Duodenal mucosa (tissue), 2 donors: ENCODE data around the gene ITK.
A peak's percentile ranks its signal among the peaks of the same experiment; 100 is the strongest.

Experiments
- H3K27ac ChIP-seq: one replicate; pipeline ENCODE4 v1.7.0; 2013; ENCODE audit warnings: low read depth, low read length
- H3K27me3 ChIP-seq, 2 donors: one replicate each; pipeline ENCODE4 v1.7.0; 2013; ENCODE audit warnings: low read length in 2 of 2, control low read depth in 1 of 2; ENCODE audit not compliant: insufficient read depth in 2 of 2, control insufficient read depth in 1 of 2
- H3K36me3 ChIP-seq, 2 donors: one replicate each; pipeline ENCODE4 v1.7.0; 2013; ENCODE audit warnings: low read length in 2 of 2, control low read depth in 1 of 2; ENCODE audit not compliant: insufficient read depth in 2 of 2, control insufficient read depth in 1 of 2
- H3K4me1 ChIP-seq, 2 donors: one replicate each; pipeline ENCODE4 v1.7.0; 2013; ENCODE audit warnings: low read length in 2 of 2, control low read depth in 1 of 2; ENCODE audit not compliant: insufficient read depth in 2 of 2, control insufficient read depth in 1 of 2
- H3K4me3 ChIP-seq, 2 donors: one replicate each; pipeline ENCODE4 v1.7.0; 2013; ENCODE audit warnings: low read length in 2 of 2, low read depth in 1 of 2
- H3K9ac ChIP-seq, 2 donors: one replicate each; pipeline ENCODE4 v1.7.0; 2013; ENCODE audit warnings: low read length in 2 of 2, low read depth in 1 of 2
- H3K9me3 ChIP-seq, 2 donors: one replicate each; pipeline ENCODE4 v1.7.0; 2013; ENCODE audit warnings: low read length in 2 of 2, control low read depth in 1 of 2; ENCODE audit not compliant: control insufficient read depth in 1 of 2

ITK gene

DNA sequence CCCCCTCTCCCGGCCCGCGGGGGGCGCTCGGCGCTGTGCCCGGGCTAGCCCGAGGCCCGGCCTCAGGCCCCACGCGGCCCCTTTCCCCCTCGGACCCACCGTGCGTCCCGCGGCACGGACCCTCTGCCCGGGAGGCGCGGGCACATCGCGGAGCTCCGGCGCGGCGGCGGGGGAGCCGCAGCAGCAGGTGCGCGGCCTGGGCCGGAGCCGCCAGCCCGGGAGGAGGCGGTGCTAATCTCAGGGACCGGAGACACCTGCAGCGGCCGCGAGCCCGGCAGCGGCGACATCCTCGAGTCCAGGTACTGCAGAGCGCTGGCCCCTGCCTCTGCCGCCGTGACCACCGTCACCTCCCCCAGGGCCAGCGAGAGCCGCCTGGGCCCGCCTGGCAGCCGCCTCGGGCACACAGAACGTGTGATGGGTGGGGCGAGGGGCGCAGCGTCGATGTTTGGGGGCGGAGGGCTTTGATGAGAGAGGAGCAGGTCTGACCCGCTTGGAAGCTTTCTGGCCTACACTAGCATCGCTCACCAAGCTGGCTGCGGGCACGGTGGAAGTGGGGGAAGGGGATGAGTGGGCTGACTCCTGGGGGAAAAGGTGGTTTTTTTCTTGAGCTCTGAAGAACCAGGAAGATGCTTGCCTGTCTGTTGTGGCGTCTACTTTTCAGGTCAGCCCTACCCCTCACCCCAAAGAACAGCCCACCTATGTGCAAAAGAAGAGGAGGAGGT, 85.8 kb downstream of the ITK start:
- Histone ChIP-seq H3K4me3 (peak overlapping the region; percentile 81), H3K4me1 (peaks cover 22 to 25% of the 10 kb centered on the region in 2 donors), H3K27me3 (no peaks in the 10 kb centered on the region), H3K36me3 (no peaks in the 10 kb centered on the region), H3K9me3 (no peaks in the 10 kb centered on the region), H3K9ac (peak overlapping the region; percentile 45 to 61), H3K27ac (peak overlapping the region; percentile 58)

- Histone ChIP-seq H3K27me3 (no peaks in the 10 kb centered on the region), H3K9me3 (no peaks in the 10 kb centered on the region), H3K36me3 (no peaks in the 10 kb centered on the region), H3K4me3 (peak overlapping the region; percentile 81), H3K9ac (peak overlapping the region; percentile 45 to 61), H3K27ac (peak overlapping the region; percentile 58), H3K4me1 (peaks cover 25% of the 10 kb centered on the region in 2 donors)
Observed at GRCh38 chr5:157267025-157267424, 86.4 kb downstream of the ITK start.

DNA sequence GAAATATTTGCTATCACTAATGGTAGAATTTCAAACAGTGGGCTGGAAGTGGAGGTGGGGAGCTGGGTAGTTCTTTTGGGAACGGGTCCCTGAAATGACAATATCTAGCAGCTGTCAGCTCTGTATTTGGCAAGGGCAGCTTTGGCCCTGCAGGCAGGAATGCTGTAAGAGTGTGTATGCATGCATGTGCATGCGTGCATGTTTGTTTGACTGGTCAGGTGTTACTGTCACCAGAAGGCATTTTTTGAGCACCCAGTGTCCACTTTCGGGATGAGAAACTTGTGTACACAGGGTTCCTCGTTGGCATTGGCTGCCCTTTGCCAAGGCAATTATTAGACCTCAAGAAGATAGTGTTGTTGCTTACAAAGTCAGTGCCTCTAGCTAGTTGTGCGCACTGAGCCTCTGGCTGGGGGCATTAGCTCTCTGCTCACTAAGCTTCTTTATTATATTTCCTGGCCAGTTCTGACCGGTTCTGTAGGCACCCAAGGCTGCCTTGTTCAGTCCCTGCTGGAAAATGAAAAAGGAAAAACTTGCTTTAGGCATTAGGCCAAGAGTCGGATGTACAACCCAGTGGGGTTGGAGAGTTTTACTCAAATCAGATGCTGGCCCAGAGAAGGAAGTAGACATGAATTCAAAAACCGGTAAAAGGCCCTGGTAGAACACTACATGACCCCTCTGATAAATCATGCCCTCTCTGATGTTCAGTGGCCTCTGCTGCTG, 87.3 kb downstream of the ITK start:
- H3K27ac ChIP-seq: no peak overlapping the region
- H3K36me3 ChIP-seq: no peaks in the 10 kb centered on the region
- no peaks in the 10 kb centered on the region for H3K27me3 ChIP-seq
- no peaks in the 10 kb centered on the region for H3K9me3 ChIP-seq
- H3K4me1 ChIP-seq: peaks cover 25 to 28% of the 10 kb centered on the region in 2 donors
- H3K9ac ChIP-seq: no peak overlapping the region
- H3K4me3 ChIP-seq: peak overlapping the region in 1 of 2 donors; percentile 3

- no peaks in the 10 kb centered on the region for H3K27me3 ChIP-seq
- H3K9me3 ChIP-seq: no peaks in the 10 kb centered on the region
- H3K9ac ChIP-seq: no peak overlapping the region
- H3K4me1 ChIP-seq: peaks cover 25 to 30% of the 10 kb centered on the region in 2 donors
- no peaks in the 10 kb centered on the region for H3K36me3 ChIP-seq
- no peak overlapping the region for H3K4me3 ChIP-seq
- H3K27ac ChIP-seq: no peak overlapping the region
Observed at GRCh38 chr5:157269165-157269671, 88.6 kb downstream of the ITK start.

DNA sequence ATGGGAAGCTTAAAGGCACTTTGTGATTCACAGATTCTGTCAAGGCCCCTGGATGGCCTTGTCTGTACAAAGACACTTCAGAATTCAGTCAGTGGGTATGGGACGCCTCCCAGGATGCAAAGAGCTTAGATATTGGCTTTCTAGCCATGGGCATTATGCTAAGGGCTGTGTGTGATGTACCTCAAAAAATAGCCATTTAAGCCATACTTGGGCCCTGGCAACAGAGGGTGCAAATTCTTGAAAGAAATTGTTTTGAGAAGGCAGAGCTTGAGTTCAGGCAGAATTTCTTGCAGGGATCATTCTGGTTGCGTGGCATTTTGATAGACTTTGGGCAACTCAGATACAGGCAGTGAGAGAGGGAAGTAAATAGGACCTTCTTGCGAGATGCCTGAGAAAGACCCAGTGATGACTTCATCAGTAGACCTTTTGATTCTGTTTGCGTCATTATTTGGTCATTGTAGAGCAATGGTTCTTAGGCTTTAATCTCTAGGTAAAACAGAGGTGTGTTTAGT, 89.2 kb downstream of the ITK start:
- Histone ChIP-seq H3K4me1 (peaks cover 22 to 30% of the 10 kb centered on the region in 2 donors), H3K27ac (no peak overlapping the region), H3K4me3 (no peak overlapping the region), H3K9ac (no peak overlapping the region), H3K9me3 (no peaks in the 10 kb centered on the region), H3K27me3 (no peaks in the 10 kb centered on the region), H3K36me3 (no peaks in the 10 kb centered on the region)

GRCh38 chr5:157270771-157271170, 90.1 kb downstream of the ITK start:
- Histone ChIP-seq H3K36me3 (no peaks in the 10 kb centered on the region), H3K4me1 (peaks cover 16 to 25% of the 10 kb centered on the region in 2 donors), H3K9ac (no peak overlapping the region), H3K4me3 (no peak overlapping the region), H3K27me3 (no peaks in the 10 kb centered on the region), H3K27ac (peak overlapping the region; percentile 63), H3K9me3 (no peaks in the 10 kb centered on the region)

DNA sequence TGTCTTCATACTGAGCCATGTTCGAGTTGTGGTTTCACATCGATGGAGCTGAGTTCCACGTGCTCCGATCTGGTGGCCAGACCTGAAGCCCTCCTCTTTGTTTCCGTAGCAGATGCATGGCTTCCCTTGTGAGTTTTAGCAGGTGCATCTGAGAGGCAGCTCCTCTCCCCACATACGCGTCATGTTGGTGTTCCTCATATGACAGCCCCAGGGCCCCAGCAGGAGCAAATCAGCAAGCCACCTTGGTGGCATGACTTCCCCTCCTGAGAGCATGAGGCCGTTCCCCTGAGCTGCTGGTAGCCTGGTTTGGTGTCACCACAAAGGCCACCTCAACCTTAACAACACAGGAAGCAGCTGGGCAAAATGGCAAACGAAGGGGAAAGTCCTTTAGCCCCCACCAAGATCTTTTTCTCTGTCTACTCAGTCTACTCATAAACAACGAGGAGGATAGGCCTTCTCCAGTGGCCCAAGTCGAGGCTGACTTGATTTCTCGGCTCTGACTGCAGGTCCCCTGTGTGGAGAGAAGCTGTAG, 91.2 kb downstream of the ITK start:
- H3K36me3 ChIP-seq: no peaks in the 10 kb centered on the region
- no peaks in the 10 kb centered on the region for H3K9me3 ChIP-seq
- peaks cover 12 to 21% of the 10 kb centered on the region in 2 donors for H3K4me1 ChIP-seq
- no peaks in the 10 kb centered on the region for H3K27me3 ChIP-seq
- no peak overlapping the region for H3K9ac ChIP-seq
- H3K4me3 ChIP-seq: no peak overlapping the region
- H3K27ac ChIP-seq: peak overlapping the region; percentile 55

GRCh38 chr5:157273131-157273556, 92.5 kb downstream of the ITK start:
- peak overlapping the region; percentile 43 for H3K27ac ChIP-seq
- no peaks in the 10 kb centered on the region for H3K36me3 ChIP-seq
- peaks cover 5 to 20% of the 10 kb centered on the region in 2 donors for H3K4me1 ChIP-seq
- H3K9me3 ChIP-seq: no peaks in the 10 kb centered on the region
- no peaks in the 10 kb centered on the region for H3K27me3 ChIP-seq
- H3K4me3 ChIP-seq: no peak overlapping the region
- H3K9ac ChIP-seq: no peak overlapping the region

DNA sequence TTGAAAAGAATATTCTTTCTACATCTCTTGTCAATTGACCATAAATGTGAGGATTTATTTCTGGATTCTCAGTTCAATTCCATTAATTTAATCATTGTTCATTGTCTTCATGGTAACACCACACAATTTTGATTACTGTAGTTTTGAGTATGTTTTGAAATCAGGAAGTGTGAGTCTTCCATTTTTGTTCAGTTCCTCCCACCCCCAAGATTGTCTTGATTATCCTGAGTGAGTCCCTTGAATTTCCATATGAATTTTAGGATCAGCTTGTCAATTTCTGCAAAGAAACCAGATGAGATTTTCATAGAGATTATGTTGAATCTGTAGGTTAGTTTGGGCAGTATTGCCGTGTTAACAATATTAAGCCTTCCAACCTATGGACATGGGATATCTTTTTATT, 94.8 kb downstream of the ITK start:
- H3K27me3 ChIP-seq: no peaks in the 10 kb centered on the region
- no peak overlapping the region for H3K9ac ChIP-seq
- H3K9me3 ChIP-seq: no peaks in the 10 kb centered on the region
- no peak overlapping the region for H3K27ac ChIP-seq
- H3K4me1 ChIP-seq: peaks cover 2 to 20% of the 10 kb centered on the region in 2 donors
- no peaks in the 10 kb centered on the region for H3K36me3 ChIP-seq
- H3K4me3 ChIP-seq: no peak overlapping the region
